Esophagus squamous epithelium (tissue), 4 donors: ENCODE measurements around the gene AFAP1L2.

Source experiments
- POLR2A ChIP-seq, 4 donors: fragments of 450-650 bp; IDR thresholded peaks; one replicate each; pipeline ENCODE4 v1.6.1; 2017; ENCODE audit warnings: antibody characterized with exemption in 4 of 4, mild to moderate bottlenecking in 4 of 4, moderate library complexity in 3 of 4
- TF ChIP-seq, protein P1 (sequence below), 6 experiments: fragments of 450-650 bp in 4 of 6; fragments of 200-600 bp in 2 of 6; sonication (generic) in 2 of 6; IDR thresholded peaks; one replicate each; pipeline ENCODE4 v1.5.1; 2016 to 2019; ENCODE audit warnings: antibody characterized with exemption in 6 of 6, mild to moderate bottlenecking in 4 of 6, moderate library complexity in 4 of 6

GRCh38 chr10:114367351-114368056, 36.8 kb downstream of the AFAP1L2 start:
- no peak for TF ChIP-seq POLR2A (IDR thresholded peaks at IDR 0.05)
- TF ChIP-seq, protein P1, sequence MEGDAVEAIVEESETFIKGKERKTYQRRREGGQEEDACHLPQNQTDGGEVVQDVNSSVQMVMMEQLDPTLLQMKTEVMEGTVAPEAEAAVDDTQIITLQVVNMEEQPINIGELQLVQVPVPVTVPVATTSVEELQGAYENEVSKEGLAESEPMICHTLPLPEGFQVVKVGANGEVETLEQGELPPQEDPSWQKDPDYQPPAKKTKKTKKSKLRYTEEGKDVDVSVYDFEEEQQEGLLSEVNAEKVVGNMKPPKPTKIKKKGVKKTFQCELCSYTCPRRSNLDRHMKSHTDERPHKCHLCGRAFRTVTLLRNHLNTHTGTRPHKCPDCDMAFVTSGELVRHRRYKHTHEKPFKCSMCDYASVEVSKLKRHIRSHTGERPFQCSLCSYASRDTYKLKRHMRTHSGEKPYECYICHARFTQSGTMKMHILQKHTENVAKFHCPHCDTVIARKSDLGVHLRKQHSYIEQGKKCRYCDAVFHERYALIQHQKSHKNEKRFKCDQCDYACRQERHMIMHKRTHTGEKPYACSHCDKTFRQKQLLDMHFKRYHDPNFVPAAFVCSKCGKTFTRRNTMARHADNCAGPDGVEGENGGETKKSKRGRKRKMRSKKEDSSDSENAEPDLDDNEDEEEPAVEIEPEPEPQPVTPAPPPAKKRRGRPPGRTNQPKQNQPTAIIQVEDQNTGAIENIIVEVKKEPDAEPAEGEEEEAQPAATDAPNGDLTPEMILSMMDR (IDR thresholded peaks at IDR 0.05) = no peak
